ENCODE data around the gene GJC1.
A peak's percentile ranks its signal among the peaks of the same experiment; 100 is the strongest.

Gene GJC1

DNA sequence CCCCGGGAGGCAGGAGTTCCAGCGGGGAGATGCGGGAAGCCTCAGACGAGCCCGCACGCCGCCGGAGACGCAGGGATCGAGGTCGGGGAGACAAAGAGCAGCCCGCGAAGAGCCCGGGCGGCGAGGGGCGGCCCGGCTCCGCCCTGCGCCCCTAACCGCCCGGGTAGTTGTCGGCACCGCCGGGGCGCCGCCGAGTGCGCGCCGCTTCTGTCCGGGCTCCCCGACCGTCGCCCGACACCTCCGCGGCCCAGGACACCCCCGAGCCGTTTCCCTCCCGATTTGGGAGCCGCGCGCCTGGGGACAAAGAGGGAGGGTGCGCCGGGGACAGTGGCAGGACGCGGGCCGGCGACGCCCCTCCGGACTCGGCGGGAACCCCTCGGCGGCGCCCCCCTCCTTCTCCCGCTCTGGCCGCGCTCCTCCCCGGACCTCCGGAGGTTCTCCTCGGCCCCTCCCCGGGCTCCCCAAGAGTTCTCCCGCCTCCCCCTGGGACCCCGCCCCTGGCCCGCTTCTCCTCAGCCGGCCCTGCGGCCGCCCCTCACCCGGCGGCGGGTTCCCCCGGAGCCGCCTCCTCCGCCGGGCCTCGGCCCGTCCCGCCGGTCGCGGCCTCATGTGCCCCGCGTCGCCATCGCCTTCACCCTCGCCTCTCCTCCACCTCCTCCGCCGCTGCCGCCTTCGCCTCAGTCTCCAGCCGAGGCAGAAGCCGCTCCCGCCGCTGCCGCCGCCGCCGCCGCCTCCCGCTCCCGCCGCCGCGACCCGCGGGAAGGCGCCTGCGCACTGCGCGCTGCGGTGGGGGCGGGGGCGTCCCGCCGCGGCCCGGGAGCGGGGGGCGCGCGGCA lies at the start of gene GJC1:
Gene GJC1 (minus strand): TSS at position 765 of the 836 bp plus-strand sequence. CDS start 24,470 bp downstream, outside the sequence.
- peak; percentile 2 for DNase-seq (ENCODE audit: low read depth)

DNA sequence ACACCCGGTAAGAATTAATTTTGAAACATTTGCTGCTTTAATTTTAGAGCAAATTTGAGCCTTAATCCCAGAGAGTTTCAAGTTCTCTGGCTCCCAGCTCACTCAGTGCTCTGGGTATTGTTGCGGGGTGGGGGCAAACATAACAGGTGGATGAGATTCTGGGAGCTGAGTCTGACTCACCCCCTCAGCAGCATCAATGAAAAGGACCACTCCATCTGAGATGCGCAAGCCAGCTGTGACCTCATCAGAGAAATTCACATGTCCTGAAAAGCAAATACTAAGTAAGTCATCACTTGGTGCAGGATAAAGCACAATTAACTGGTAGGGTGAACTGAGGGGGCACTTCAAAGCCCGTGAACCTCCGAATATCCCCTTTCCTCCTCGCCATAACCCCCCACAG lies 49.3 kb upstream of the GJC1 start:
- DNase-seq (ENCODE audit: low read depth), result no peak

DNA sequence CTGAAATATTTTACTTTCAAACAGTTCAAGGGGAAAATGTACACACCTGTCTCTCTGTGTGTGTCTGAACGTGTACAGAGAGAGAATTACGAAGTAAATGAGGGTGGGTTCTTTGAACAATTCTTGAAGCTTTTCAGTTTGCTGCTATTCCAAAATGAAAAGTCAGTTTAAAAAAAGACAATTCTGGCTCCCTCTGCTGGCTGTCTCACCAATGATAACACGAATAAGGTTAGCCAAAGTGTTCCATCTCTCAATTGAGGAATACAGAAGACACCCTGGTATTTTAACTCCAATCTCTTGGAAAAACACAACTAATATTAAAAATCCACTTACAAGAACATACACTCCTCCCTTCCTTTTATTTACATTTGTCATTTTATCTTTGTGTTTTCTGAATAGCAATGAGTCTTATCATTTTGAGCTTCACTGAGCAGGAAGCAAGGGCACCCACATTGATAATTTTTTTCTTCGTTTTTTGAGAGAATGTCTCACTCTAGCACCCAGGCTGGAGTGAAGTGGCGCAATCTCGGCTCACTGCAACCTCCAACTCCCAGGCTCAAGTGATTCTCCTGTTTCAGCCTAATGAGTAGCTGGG lies 48.6 kb upstream of the GJC1 start:
- DNase-seq (ENCODE audit: low read depth), result no peak

DNA sequence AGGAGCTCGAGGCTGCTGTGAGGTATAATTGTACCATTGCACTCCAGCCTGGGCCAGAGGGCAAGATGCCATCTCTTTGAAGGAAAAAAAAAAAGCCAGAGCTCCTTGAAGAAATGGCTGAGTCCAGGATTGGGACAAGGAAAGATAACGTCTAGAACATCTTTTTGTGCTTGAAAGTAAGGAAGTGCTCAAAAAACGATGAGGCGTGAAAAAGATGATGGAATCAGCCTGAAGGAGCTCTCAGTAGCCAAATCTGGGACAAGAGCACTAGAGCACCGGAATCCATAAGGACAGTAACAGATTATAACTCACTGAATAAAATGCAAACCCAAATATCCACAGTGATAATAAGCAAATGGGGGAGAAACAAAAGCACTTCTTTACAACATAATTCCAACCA lies 47.0 kb upstream of the GJC1 start:
- DNase-seq (ENCODE audit: low read depth), result no peak

DNA sequence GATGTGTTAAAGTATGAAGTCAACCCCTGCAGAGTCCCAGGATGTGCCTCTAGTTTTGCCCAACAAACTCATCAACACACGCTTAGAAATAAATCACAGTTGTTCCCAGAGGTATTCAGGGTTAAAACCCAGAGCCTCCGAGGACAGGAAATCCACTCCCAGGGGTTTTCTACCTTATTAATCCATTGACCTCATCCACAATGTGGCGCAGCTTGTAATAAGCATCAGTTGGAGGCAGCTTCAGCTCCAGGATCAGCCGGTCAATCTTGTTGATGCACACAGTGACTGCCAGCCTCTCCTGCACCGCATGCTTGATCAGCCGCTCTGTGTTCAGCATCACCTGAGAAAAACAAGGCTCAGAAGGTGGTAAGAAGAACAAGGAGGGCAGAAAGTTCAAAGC lies 45.7 kb upstream of the GJC1 start:
- DNase-seq (ENCODE audit: low read depth), result no peak

DNA sequence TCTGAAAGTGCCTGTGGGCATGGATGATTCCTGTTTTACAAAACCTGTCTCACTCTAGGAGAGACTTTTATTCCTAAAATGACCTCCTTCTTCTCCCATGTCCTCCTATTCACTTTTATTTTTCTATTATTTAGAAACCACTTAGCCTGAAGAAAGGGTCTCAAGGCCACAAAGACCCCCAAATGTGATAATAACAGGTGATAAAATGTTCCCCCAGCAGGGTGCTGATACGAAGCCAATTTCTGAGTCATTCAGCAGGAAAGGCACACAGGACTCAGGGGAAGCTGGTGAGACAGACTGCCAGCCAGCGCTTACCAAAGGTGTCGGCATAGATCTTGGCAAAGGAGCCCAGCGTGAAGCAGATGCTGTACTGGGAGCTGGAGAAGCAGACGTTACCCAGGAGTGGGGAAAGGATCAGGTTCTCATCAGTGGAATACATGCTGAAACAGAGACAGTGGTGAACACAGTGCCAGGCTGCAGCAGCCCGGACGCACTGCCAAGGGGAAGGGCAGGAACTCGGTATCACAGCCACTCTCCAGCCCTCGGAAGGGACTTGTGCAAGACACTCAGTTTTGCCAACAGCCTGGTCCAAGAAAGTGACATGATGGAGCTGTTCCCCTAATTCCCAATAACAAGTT lies 42.2 kb upstream of the GJC1 start:
- no peak for DNase-seq (ENCODE audit: low read depth)

DNA sequence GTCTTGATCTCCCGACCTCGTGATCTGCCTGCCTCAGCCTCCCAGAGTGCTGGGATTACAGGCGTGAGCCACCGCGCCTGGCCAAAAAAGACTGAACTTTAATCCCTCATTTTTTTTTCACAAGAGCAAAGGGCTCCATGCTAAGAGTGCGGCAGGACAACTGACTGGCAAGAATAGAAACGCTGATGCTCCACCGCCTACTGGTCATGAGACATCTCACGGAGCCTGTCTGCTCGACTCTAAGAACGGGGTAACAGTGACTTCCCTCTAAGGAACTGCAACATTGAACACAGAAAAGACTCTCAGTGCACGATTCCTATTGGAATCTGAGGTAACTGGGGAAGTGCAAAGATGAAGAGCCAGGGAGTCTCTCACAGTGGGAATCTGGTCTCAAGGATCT lies 41.5 kb upstream of the GJC1 start:
- no peak for DNase-seq (ENCODE audit: low read depth)

DNA sequence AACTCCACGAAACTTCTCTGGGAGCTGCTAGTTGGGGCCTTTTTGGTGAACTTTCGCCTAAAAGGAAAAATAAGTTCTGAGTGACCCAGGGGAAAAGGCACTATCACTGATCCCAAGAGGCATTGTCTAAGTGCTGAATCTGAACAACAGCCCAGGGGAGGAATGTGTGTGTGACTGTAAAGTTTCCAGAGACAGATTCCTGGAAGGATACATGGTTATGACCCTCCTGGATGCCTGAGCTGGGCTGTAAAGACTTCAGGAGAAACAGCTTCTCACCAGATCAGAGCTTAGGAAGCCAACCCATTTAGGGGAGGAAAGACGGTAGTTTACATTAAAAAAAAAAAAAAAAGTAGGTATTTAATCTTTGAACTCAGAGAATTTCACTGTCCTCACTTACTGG lies 37.8 kb upstream of the GJC1 start:
- no peak for DNase-seq (ENCODE audit: low read depth)

DNA sequence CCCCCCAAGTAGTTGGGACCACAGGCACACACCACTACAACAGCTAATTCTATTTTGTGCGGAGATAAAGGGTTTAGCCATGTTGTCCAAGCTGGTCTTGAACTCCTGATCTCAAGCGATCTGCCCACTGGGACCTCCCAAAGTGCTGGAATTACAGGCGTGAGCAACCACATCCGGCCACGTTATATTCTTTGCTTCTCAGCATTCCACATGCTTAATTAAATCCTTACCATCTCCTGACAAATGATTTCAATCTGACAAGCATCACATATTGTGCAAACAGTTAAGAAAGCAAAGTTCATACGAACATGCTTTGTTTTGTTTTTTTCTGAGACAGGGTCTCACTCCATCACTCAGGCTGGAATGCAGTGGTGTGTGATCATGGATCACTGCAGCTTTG lies 35.8 kb upstream of the GJC1 start:
- no peak for DNase-seq (ENCODE audit: low read depth)

DNA sequence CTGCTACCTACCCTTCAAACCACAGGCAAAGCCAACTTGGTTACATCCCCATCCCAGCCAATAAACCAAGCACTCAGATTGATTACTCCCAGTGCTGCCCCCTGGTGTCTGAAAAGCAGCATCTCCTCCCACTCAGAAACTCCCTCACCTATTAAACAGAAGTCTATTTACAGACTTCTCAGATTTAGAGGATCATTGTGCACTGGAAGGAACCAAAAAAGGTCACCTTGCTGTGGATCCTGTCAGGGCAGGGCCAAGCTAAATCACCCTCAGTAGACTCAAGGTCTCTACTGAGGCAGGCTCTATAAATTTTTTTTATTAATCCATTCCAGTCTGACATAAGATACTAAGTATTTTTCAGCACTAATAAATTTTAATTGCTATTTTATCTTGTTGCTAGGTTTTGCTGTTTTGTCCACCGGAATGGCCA lies 35.2 kb upstream of the GJC1 start:
- peak; percentile 60 for DNase-seq (ENCODE audit: low read depth)

DNA sequence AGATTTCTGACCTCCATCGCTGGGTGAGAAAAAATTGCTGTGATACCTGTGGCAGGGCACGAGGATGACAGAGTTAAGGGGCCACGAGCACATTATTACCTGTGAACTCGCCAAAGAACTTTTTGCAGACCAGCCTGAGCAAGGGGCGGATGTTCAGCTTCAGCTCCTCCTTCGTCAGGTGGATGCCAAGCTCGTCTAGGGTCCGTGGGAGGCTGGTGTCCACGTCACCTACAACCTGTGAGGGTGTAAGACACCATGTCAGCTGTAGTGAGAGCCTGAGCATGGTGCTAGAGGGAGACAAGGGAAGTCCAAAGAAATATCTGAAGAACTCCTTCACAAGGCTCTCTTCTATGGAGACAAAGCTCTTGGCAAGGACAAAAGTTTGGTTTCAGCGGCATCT lies 34.7 kb upstream of the GJC1 start:
- DNase-seq (ENCODE audit: low read depth), result no peak

DNA sequence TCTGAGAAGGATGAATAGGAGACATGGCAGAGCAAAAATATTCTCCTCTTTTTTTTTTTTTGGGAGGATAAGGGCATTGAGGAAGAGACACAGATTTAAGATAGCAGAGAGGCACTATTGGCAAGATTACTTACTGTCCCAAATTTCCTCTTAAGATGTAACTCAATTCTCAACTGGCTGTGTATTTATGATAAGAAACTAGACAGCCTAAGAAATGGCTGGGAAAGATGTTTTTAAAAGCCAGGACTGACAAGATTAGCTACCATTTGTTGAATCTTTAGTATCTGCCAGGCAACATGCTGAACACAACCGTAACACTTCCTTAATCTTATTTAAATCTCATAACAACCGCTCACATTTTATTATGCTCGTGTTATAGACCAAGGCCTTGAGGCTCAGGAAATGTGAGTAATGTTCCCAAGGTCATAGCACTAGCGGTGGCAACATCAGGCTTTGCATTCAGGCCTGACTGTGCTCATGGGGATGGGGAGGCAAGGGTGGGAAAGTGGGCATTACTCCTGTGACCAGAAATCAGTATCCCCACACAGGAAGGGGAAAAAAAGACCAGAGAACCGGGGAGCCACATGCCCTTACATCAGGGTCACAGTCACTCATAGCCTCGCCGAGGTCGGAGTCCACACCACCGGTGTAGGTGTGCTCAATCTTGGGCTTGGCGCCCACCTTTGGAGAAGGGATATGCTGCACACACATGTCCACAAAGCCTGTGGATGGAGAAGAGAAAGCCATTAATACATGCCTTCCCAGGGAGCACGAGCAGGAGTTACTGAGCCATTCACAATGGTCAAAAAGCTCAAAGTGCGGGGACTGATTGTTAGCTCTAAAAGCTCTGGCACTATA lies 33.2 kb upstream of the GJC1 start:
- no peak for DNase-seq (ENCODE audit: low read depth)

DNA sequence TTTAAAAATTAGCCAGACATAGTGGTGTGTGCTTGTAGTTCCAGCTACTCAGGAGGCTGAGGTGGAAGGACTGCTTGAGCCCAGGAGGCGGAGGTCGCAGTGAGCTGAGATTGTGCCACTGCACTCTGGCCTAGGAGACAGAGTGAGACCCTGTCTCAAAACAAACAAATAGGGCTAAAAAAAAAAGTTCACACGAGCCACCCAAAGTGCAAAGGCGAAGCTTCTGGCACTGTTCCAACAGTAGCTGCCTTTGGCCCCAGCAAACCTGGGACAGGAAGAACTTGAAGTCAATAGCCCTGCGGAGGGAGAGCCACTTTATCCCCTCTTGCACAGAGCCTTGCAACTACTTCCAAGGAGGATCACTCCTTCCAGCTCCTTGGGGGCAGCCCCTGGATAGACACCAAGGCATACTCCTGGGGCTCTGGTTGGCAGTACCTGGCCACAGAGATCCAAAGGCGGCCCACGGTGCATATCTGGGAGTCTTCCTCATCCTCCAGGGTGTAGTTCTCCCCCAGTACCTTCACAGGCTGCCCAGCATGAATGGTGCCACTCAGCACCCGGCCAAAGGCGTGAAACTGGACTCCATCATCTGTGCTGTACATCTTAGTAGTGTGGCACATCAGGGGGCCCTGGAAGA lies 32.3 kb upstream of the GJC1 start:
- DNase-seq (ENCODE audit: low read depth), result no peak

DNA sequence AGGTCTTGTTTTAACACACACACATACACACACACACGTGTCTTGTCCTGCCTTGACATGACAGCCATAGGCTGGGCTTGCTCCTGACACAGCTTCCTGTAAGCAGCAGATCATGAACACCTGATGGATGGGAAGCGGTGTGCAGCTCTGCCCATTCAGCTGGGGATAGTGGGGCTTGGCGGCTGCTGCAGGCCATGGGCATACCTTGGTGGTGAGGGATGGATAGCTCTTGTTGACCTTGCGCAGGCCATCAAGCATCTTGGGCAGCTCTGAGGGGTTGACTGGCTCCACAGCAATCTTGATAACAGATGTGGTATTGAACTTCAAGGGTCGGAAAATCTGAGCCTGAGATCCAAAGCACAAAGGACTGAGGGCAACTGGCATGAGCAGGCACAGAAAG lies 29.6 kb upstream of the GJC1 start:
- no peak for DNase-seq (ENCODE audit: low read depth)

DNA sequence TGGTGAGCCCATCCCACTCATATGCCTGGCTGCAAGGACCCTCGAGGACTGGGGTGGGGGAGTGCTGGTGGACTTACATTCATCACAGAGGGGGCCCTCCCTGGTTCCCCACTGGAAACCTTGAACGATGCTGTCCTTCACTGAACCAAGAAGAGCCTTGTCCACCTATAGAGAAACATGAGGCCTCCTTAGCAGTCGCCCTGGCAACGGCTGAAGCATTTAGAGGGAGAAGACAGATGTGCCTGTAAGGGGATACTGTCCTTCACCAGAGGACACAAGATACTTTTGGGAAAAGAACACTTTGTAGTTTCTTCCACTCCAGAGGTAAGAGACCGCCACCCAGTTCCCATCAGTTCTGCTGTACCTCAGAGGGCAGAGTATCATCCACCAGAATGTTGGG lies 24.1 kb upstream of the GJC1 start:
- DNase-seq (ENCODE audit: low read depth), result no peak

DNA sequence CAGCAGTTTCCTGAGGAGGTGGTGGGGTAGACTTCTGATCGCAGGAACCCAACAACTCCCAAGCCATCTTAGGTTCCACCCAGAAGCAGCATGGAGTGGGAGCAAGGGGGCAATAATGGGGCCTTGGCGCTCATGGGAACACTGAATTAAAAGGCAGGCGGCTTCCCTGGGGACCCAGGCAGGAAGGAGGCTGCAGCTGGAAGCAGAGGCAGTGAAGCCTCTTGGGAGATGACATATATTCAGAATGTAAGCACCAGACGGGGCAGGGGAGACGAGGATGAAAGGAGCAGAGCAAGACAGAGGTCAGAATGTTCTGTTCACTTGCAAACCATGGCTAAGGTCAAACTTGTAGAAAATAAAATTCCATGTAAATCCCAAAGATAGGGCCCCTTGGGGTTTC lies 20.5 kb upstream of the GJC1 start:
- DNase-seq (ENCODE audit: low read depth), result no peak

DNA sequence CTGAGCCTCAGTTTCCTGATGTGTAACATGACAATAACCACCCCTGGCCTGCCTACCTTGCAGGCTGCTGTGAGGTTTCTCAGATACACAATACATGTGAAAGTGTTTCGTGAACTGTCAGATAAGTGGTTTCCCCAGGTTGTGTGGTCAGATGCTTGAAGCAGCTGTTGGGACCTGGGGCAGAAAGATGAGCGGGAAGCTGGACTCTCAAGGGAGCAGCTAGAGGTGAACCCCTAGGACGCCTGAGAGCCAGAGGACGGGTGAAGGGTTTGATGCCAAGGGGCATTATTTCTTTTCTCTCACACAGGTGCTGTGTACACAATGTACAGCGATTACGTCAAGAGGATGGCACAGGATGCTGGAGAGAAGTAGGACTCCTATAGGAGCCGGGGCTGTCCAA lies 19.9 kb upstream of the GJC1 start:
- DNase-seq (ENCODE audit: low read depth), result no peak

DNA sequence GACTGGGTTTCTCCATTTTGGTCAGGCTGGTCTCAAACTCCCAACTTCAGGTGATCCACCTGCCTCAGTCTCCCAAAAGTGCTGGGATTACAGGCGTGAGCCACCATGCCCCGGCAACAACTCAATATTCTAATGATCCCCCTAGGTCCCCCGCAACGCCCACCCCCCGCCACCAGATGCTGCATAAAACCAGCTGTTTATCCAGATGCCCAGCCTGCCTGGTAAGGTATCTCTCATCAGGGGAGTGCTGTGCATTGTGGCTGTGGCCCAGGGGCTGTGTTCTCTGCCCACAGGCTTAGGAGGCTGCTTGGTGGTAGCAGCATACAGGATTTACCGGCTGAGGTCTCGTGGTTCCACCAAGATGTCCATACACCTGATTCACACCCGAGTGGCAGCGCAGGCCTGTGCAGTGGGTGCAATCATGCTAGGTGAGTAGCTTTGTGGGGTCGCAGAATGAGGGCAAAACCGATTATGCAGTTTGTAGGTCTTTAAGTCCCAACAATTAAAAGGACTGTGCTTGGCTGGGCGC lies 18.9 kb upstream of the GJC1 start:
- no peak for DNase-seq (ENCODE audit: low read depth)

DNA sequence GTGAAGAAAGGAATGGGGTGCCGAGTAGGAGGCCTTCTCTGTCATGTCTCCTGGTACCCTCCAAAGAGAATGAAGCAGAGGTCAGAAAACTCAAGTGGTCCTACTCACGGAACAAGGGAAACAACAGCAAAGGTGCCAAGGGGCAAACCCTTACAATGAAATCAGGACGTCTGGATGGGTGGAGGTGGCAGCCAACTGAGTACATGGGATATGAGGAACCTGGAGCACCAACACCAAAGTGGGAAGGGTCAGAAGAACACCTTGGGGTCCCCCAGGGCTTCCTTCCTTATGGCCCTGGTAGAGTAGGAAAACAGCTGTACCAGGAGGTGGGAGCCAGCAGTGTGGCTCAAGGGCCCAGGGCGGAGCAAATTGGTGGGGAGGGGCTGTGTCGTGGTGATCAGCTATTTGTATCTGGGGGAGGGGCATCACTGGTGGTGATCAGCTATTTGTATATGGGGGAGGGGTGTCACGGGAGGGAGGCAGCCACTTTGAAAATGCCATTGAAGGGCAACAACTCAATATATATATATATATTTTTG lies 18.2 kb upstream of the GJC1 start:
- no peak for DNase-seq (ENCODE audit: low read depth)

DNA sequence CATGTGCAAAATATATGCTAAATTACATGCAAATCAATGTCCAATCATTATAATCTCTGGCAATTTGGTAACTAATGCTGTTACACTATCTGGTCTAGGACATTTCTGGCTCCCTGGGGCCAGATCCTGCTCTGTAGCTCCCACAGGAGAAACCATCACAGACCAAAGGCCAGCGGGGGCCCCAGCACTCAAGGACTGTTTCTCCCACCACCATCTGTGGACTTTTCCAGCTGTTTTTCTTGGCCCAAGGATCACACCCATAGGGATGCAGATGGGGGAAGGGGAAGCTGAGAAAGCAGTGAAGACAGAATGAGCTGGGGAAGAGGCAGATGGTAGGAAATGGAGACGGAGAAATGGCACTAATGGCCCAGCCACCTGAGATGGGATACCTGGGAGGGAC lies 17.5 kb upstream of the GJC1 start, which contains the start of gene HIGD1B:
Gene HIGD1B (plus strand): TSS at position 298 of the 400 bp plus-strand sequence. CDS start 270 bp downstream, outside the sequence.
- DNase-seq (ENCODE audit: low read depth), result no peak

DNA sequence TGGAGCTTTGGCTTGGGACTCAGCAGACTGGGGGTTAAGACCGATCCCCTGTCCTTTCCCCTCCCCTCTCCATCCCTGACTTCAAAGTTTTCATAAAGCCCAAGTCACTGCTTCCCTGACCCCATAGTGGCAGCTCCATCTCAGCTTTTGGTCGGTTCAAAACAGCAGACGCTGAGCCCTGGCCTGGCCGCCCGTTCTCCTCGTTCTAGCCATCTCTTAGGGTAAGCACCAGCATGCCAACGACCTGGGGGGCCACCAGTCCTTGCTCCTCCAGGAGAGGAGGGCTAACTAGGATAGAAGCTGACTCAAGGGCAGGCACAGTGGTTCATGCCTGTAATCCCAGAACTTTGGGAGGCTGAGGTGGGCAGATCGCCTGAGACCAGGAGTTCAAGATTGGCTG lies 16.1 kb upstream of the GJC1 start:
- no peak for DNase-seq (ENCODE audit: low read depth)

Data from activated T-cell treated with anti-CD3 and anti-CD28 coated beads for 24 hours (primary cell).